Cardiac septum (tissue), 1 donor: Measurements from ENCODE around the gene RFPL1. TPM values are rescaled to one million over a fixed set of nuclear protein-coding genes. Genes with fewer than 3 reads are reported as not detected.

Experiments used
- DNase-seq: peaks from one replicate; pipeline ENCODE4 v3.0.0-alpha.2; 2020; ENCODE audit warnings: low spot score
- intact Hi-C: fragments of 100-400 bp; cut with DNase I; formaldehyde crosslinking; loops from one replicate; pipeline ENCODE4 v1.14.0; 2022
- total RNA-seq: library from RNA; stranded (reverse); fragmentation: NEBNext Ultra II Directional; extraction: Animal tissue kit (Norgen Biotek cat#: 25700); gene quantifications from one replicate; pipeline ENCODE4 v1.2.1, GENCODE V29; 2021
- donor health status: DM: no; HTN: no; CAD: no.

Gene RFPL1
- total RNA-seq, 1 donor from 2014 or later = not detected

DNA sequence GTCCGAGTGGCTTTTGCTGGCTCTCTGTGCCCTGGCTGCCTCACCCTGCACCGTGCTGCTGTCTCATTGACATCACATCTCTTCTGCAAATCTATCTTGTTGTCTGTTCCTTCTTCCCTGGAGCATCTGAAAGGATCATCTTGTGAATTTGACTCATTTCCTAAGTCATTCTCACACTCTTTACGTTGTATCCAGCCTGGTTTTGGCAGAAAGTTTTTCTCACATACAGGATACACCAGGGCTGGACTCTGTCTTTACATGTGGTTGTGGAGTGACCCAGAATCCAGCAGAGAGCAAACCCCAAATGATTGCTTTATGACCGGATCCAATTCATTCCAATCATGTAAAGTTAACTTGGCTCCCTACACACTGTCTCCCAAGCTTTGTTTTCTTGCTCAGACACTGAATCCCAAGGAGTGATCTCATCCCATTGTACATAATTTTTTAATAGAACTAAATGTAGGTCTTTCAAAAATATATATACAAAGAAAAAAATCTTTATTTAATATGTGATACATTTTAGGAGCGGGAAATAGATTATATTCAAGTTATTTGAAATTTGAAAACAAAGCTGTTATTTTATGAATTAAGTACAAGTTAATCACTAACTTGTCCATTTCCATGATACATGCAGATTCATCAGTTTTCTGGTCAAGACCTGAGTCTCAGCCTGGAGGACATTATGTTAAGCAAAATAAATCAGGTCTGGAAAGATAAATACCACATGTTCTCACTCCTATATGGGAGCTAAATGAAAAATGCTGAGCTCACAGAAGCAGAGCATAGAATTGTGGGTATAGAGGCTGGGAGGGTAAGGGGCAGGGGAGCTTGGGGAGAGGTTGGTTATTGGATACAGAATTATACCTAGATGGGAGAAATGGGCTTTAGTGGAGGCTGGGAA lies 2.9 kb upstream of the RFPL1 start:
- DNase-seq = no peak
- intact Hi-C loops = no loop called here

- DNase-seq = no peak
- intact Hi-C loops = no loop called here
These were observed 4.6 kb downstream of the RFPL1 start for GRCh38 chr22:29442976-29443375.

DNA sequence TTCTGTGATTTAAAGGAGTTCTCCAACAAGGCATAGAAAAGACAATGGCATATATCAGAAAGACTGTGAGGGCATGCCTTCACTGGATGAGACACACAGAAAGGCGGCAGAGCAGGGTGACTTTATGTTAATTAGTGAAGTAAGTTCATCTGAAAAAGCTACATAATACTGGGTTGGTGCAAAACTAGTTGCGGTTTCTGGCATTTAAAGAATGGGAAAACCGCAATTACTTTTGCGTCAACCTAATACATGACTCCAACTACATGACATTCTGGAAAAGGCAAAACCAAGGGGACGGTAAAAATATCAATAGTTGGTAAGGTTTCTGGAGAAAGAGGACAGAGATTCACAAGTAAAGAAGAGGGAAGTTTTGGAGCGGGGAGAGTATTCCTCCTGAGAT lies 5.1 kb downstream of the RFPL1 start:
- intact Hi-C loops = no loop called here
- DNase-seq = no peak

DNA sequence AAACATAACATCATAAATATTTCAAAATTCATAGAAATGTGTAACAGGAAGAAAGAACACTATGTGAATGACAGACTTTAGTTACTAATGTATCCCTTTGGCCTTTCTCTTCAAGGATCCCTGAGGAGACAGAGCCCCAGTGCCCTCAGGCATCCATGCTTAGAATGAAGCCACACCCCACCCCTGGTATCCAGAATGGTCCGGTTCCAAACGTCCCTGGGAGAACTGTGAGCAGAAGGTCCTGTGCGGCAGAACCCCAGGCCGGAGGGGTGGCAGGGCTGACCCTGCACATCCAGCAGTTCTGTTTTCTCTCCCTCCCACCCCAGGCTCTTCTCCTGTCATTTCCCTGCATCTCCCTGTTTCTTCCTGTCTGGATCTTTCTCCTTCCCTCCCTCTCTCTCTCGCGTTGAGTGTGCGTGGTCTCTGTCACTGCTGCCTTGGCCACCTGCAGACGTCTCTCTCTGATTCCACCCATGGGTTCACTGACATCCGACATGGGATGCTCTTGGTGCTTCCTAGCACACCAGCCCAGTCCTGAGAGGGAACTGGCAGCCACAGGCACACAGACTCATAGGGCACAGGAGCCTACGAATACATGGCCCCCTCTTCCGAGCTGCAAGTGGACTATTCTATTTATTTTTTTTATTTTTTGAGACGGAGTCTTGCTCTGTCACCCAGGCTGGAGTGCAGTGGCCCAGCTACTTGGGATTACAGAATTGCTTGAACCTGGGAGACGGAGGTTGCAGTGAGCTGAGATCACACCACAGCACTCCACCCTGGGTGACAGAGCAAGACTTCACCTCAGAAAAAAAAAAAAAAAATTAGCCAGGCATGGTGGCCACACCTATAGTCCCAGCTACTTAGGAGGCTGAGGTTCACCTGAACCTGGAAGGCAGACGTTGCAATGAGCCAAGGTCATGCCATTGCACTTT lies 5.7 kb downstream of the RFPL1 start:
- DNase-seq = no peak
- intact Hi-C loops = no loop called here

- DNase-seq = no peak
- intact Hi-C loops = no loop called here
These were observed 7.1 kb downstream of the RFPL1 start for GRCh38 chr22:29445508-29445907.

DNA sequence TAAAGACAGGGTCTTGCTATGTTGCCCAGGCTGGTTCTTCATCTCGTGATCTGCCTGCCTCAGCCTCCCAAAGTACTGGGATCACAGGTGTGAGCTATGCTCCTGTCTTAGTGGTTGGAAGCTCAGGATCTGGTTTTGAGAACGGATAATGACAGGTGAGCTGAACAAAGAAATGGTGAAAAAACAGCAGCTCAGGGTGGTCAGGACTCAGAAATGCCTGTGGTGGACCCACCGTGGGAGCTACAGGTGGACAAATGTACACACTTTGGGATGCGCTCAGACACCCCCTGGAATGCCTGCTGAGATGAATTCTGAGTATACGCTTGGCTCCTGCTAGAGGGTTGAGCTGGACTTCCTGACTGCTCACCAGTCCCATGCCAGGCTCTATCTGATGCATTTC lies 9.5 kb downstream of the RFPL1 start:
- no peak for DNase-seq
- intact Hi-C loops = no loop called here

GRCh38 chr22:29449296-29449875 lies 11.0 kb downstream of the RFPL1 start:
- intact Hi-C loops = no loop called here

DNA sequence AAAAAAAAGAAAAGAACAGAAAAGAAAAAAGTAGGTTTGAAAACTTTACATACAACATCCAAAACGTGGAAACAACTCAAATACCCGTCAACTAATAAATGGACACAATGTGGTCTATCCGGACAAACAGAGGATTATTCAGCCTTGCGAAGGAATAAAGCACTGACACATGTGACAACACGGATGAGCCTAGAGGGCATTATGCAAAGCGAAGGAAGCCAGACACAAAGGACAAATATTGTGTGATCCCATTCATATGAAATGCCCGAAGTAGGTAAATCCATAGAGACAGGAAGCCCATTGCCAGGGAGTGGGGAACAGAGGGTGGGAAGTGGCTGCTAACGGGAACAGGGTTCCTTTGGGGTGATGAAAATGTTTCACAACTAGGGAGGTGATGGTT lies 11.8 kb downstream of the RFPL1 start:
- intact Hi-C loops = no loop called here
- DNase-seq = no peak

More at GRCh38 chr22:29449296-29449875, 11.0 kb downstream of the RFPL1 start:
- no peak for DNase-seq

DNA sequence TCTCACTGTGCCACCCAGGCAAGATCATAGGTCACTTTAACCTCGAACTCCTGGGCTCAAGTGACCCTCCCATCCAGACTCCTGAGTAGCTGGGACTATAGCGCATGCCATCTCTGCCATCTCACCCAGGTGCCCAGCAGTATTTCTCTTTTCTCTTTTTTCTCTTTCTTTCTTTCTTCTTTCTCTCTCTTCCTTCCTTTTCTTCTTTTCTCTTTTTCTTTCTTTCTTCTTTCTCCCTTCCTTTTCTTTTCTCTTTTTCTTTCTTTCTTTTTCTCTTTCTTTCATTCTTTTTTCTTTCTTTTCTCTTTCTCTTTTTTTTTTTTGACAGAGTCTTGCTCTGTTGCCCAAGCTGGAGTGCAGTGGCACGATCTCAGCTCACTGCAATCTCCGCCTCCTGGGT lies 13.5 kb downstream of the RFPL1 start:
- intact Hi-C loops = no loop called here
- DNase-seq = no peak

DNA sequence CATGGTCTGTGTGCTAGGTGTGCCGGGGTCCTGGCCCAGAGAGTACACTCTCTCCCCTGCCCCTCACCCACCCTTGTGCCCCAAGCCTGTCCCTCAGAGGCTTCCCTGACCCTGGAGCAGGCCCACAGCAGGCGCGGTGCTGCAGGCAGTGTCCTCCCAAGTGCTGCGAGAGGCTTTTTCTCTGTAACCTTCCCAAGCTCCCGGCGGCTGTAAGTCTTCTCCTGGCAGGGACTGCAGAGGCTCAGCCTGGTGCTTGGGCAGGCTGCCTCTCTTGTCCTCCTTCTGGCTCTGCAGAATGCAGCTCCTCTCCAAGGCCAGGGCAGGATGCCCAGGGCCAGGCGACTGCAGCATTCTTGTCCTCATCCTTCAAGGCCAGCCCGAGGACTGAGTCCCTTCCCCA lies 15.9 kb downstream of the RFPL1 start:
- DNase-seq = peak; percentile 53
- intact Hi-C loops = no loop called here

DNA sequence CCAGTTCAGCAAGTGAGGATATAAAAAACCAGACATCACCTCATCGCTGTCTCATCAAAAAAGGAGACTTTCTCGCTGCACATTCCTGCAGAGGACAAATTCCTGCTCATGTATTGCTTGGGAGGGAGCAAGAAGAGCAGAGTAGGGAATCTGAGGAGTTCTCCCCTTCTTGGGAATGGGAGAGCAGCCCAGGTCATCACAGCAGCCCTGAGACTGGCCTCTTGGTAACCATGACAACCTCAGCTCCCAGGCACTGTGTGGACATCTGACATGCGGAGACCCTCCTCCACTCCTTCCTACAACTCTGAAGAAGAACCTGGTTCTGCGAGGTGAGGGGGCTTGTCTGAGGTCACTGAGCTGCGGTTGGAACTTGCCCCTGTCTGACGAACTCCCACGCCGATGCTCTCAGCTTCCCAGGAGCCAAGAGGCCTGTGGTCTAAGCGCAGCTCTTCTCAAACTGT lies 17.9 kb downstream of the RFPL1 start:
- intact Hi-C loops = no loop called here
- DNase-seq = no peak

- DNase-seq = no peak
- intact Hi-C loops = no loop called here
These were observed 19.3 kb downstream of the RFPL1 start for GRCh38 chr22:29457730-29458129.

- intact Hi-C loops = no loop called here
- DNase-seq = no peak
These were observed 20.2 kb downstream of the RFPL1 start for GRCh38 chr22:29458551-29458950.

GRCh38 chr22:29459773-29460172 lies 21.4 kb downstream of the RFPL1 start:
- intact Hi-C loops = no loop called here

GRCh38 chr22:29461263-29461662 lies 22.9 kb downstream of the RFPL1 start:
- no peak for DNase-seq
- intact Hi-C loops = no loop called here

More at GRCh38 chr22:29459773-29460172, 21.4 kb downstream of the RFPL1 start:
- no peak for DNase-seq

- intact Hi-C loops = no loop called here
- DNase-seq = no peak
These were observed 25.2 kb downstream of the RFPL1 start for GRCh38 chr22:29463629-29464028.

DNA sequence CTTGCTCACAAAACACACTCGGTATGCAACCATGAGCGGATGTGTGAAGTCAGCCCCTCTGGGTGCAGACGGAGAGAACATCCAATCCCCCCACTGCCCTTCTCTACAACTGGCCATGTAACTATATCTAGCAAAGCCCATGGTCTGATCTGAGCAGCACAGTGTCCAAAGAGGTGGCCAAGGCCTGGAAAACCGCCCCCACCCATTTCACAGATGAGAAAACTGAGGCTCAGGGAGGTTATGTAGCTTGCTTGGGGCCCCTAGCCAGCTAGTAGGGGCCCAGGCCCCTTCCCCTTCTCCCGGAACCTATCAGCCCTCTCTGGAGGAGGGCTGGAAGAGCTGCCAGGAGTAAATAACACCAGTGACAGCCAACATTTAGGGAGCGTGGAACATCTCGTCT lies 26.2 kb downstream of the RFPL1 start:
- no peak for DNase-seq
- intact Hi-C loops = no loop called here

- intact Hi-C loops = no loop called here
These were observed 31.4 kb downstream of the RFPL1 start for GRCh38 chr22:29469755-29470154.

GRCh38 chr22:29470159-29470855 lies 31.9 kb downstream of the RFPL1 start:
- DNase-seq = no peak
- intact Hi-C loops = no loop called here

More at GRCh38 chr22:29469755-29470154, 31.4 kb downstream of the RFPL1 start:
- DNase-seq = no peak
